GM12874 (cell line): ENCODE data around the gene CTXN2.

Source experiments
- CTCF ChIP-seq: IDR thresholded peaks from 2 replicates; pipeline ENCODE4 v1.5.1; 2011; ENCODE audit warnings: low read depth, mild to moderate bottlenecking, control low read depth, low read length, moderate library complexity; ENCODE audit not compliant: insufficient read depth

The CTXN2 gene

GRCh38 chr15:48244921-48245320, 53.5 kb downstream of the CTXN2 start:
- TF ChIP-seq CTCF: no peak

GRCh38 chr15:48248414-48248813, 56.9 kb downstream of the CTXN2 start:
- no peak for TF ChIP-seq CTCF

DNA sequence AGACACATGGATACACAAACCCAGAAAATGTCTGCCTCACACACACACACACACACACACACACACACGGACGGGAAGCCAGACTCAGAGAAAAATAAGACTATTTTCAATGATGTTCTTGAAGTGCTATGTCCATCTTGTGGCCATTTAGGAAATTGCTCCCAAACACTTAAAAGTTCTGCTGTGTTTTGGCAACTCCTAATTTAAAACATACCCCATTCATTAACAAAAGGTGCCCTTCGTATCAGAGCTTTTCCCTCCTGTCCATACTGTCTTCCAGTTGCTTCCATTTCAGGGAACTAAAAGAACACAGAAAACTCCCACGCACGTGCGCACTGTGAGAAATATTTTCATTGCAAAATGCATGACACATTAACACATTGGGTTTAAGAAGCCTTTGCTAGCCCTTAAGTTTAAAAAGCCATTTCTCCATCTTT, 59.2 kb downstream of the CTXN2 start:
- TF ChIP-seq CTCF: peak; percentile 57

DNA sequence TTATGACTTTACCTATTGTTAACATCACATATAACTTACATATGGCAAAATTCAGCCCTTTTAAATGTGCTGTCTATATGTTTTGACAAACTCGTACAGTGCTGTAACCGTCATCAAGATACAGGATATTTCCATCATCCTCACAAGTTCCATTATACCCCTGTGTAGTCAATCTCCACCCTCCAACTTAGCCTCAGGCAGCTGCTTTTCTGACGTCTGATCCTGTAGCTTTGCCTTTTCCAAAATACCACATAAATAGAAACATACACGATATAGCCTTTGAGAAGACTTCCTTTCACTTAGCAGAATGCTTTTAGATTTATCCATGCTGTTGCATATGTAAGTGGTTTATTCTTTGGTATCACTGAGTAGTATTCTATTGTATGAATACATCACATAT, 61.7 kb downstream of the CTXN2 start:
- no peak for TF ChIP-seq CTCF
